ENCODE results near the gene TNFRSF4. TPM values are rescaled to one million over a fixed set of nuclear protein-coding genes. Genes with fewer than 3 reads are reported as not detected.

TNFRSF4 gene
- total RNA-seq, 4 donors from 2014 or later: 2.4 to 10.7 (median 5.9) TPM

- ATAC-seq (ENCODE audit: low FRiP score) (no peak), DNase-seq (ENCODE audit: low spot score) (no peak)
- TF ChIP-seq CTCF (IDR thresholded peaks at IDR 0.05): no peak
Measured at GRCh38 chr1:1165485-1165884, 48.5 kb downstream of the TNFRSF4 start.

GRCh38 chr1:1164701-1165451 is 49.1 kb downstream of the TNFRSF4 start:
- no peak for DNase-seq (ENCODE audit: low spot score)
- no peak for ATAC-seq (ENCODE audit: low FRiP score)
- TF ChIP-seq CTCF (IDR thresholded peaks at IDR 0.05): no peak

- TF ChIP-seq CTCF (IDR thresholded peaks at IDR 0.05): no peak
- no peak for ATAC-seq (ENCODE audit: low FRiP score)
Measured at GRCh38 chr1:1164361-1164700, 49.6 kb downstream of the TNFRSF4 start.

GRCh38 chr1:1163538-1164070 is 50.3 kb downstream of the TNFRSF4 start:
- TF ChIP-seq CTCF (IDR thresholded peaks at IDR 0.05): no peak
- ATAC-seq (ENCODE audit: low FRiP score) (no peak), DNase-seq (ENCODE audit: low spot score) (no peak)

More at GRCh38 chr1:1164361-1164700, 49.6 kb downstream of the TNFRSF4 start:
- DNase-seq (ENCODE audit: low spot score): no peak

GRCh38 chr1:1162597-1163537 is 51.1 kb downstream of the TNFRSF4 start:
- ATAC-seq (ENCODE audit: low FRiP score): no peak
- no peak for TF ChIP-seq CTCF (IDR thresholded peaks at IDR 0.05)
- no peak for DNase-seq (ENCODE audit: low spot score)

- TF ChIP-seq CTCF (IDR thresholded peaks at IDR 0.05): no peak
- no peak for ATAC-seq (ENCODE audit: low FRiP score)
- no peak for DNase-seq (ENCODE audit: low spot score)
Measured at GRCh38 chr1:1161683-1162079, 52.3 kb downstream of the TNFRSF4 start.

Small RNA genes lying within 50 kb of the gene (small RNA-seq; reads per million reads assigned to genes)
- gene MIR200A (1.5 reads per million, percentile 22 among the genes with 10 or more reads in this experiment), gene MIR200B (10.3 reads per million, percentile 88 among the genes with 10 or more reads in this experiment), gene MIR429 (not detected)

Other genes with a start within 250 kb of the TNFRSF4 start
- gene PLEKHN1, start 247.7 kb downstream of the TNFRSF4 start, total RNA-seq: under 1 TPM in 3 of 4 donors, not detected in 1; 0.19 to 0.48 (median 0.25) TPM
- 1 to 10 TPM in 1 of 4 donors, under 1 TPM in 1, not detected in 2; 0.36 to 1.4 TPM for gene PERM1, start 232.1 kb downstream of the TNFRSF4 start, total RNA-seq
- gene HES4, start 214.1 kb downstream of the TNFRSF4 start, total RNA-seq: 10 to 100 TPM; 17.8 to 30.0 (median 22.6) TPM
- 10 to 100 TPM; 27.7 to 84.3 (median 32.6) TPM for gene ISG15, start 200.7 kb downstream of the TNFRSF4 start, total RNA-seq
- 10 to 100 TPM; 17.2 to 42.3 (median 22.6) TPM for gene AGRN, start 194.0 kb downstream of the TNFRSF4 start, total RNA-seq
- not detected for gene RNF223, start 139.8 kb downstream of the TNFRSF4 start, total RNA-seq
- 10 to 100 TPM in 2 of 4 donors, 1 to 10 TPM in 2; 5.6 to 12.0 (median 9.5) TPM for gene C1orf159, start 98.1 kb downstream of the TNFRSF4 start, total RNA-seq
- 1 to 10 TPM in 1 of 4 donors, under 1 TPM in 2, not detected in 1; 0.48 to 1.0 (median 0.95) TPM for gene TTLL10, start 40.3 kb downstream of the TNFRSF4 start, total RNA-seq
- gene TNFRSF18, start 7.6 kb downstream of the TNFRSF4 start, total RNA-seq: 1 to 10 TPM in 2 of 4 donors, under 1 TPM in 1, not detected in 1; 0.44 to 2.8 (median 1.7) TPM
- gene SDF4, start 17.8 kb upstream of the TNFRSF4 start, total RNA-seq: 100 to 1,000 TPM in 2 of 4 donors, 10 to 100 TPM in 2; 78.3 to 122 (median 98.8) TPM
- 10 to 100 TPM; 14.6 to 27.1 (median 22.1) TPM for gene B3GALT6, start 18.1 kb upstream of the TNFRSF4 start, total RNA-seq
- gene C1QTNF12, start 32.6 kb upstream of the TNFRSF4 start, total RNA-seq: 1 to 10 TPM in 3 of 4 donors, not detected in 1; 1.0 to 5.2 (median 1.8) TPM
- 10 to 100 TPM; 30.4 to 50.3 (median 42.9) TPM for gene UBE2J2, start 59.7 kb upstream of the TNFRSF4 start, total RNA-seq
- gene SCNN1D, start 66.3 kb upstream of the TNFRSF4 start, total RNA-seq: 1 to 10 TPM in 3 of 4 donors, under 1 TPM in 1; 0.96 to 4.9 (median 2.7) TPM
- 10 to 100 TPM; 19.2 to 41.8 (median 38.1) TPM for gene ACAP3, start 93.8 kb upstream of the TNFRSF4 start, total RNA-seq
- 10 to 100 TPM; 15.7 to 26.0 (median 17.5) TPM for gene PUSL1, start 94.4 kb upstream of the TNFRSF4 start, total RNA-seq
- gene INTS11, start 110.5 kb upstream of the TNFRSF4 start, total RNA-seq: 100 to 1,000 TPM in 1 of 4 donors, 10 to 100 TPM in 3; 71.9 to 103 (median 86.2) TPM
- gene CPTP, start 110.6 kb upstream of the TNFRSF4 start, total RNA-seq: 10 to 100 TPM in 2 of 4 donors, 1 to 10 TPM in 2; 8.5 to 18.6 (median 11.5) TPM
- gene TAS1R3, start 117.1 kb upstream of the TNFRSF4 start, total RNA-seq: under 1 TPM; 0.12 to 0.32 (median 0.16) TPM
- 10 to 100 TPM; 56.6 to 65.0 (median 61.8) TPM for gene DVL1, start 135.3 kb upstream of the TNFRSF4 start, total RNA-seq
- 100 to 1,000 TPM in 1 of 4 donors, 10 to 100 TPM in 3; 78.2 to 147 (median 83.3) TPM for gene MXRA8, start 144.4 kb upstream of the TNFRSF4 start, total RNA-seq
- 100 to 1,000 TPM in 3 of 4 donors, 10 to 100 TPM in 1; 96.3 to 115 (median 105) TPM for gene AURKAIP1, start 161.1 kb upstream of the TNFRSF4 start, total RNA-seq
- gene CCNL2, start 185.2 kb upstream of the TNFRSF4 start, total RNA-seq: 100 to 1,000 TPM; 142 to 273 (median 204) TPM
- 100 to 1,000 TPM; 106 to 170 (median 136) TPM for gene MRPL20, start 193.1 kb upstream of the TNFRSF4 start, total RNA-seq
- 1 to 10 TPM; 2.6 to 7.3 (median 3.8) TPM for gene ANKRD65, start 207.1 kb upstream of the TNFRSF4 start, total RNA-seq
- 10 to 100 TPM in 3 of 4 donors, 1 to 10 TPM in 1; 6.8 to 21.1 (median 13.8) TPM for gene VWA1, start 221.5 kb upstream of the TNFRSF4 start, total RNA-seq
- gene ATAD3C, start 235.5 kb upstream of the TNFRSF4 start, total RNA-seq: 1 to 10 TPM in 2 of 4 donors, under 1 TPM in 1, not detected in 1; 0.69 to 3.5 (median 2.4) TPM

Data from omental fat pad (tissue), 4 donors.